ENCODE results near the gene TATDN3. TPM values are rescaled to one million over a fixed set of nuclear protein-coding genes. Genes with fewer than 3 reads are reported as not detected.
"Not testable (repeated sequence)": the region's sequence is repeated elsewhere in the genome, so short reads cannot be mapped to it uniquely, and the experiment has no call there.

Gene TATDN3
- total RNA-seq, 3 donors from 2014 or later (not counting 1 experiment from before 2014, with no cell fraction given) = 11.6 to 14.6 (median 13.4) TPM

GRCh38 chr1:212774584-212774983 lies 17.1 kb upstream of the TATDN3 start:
- Mint-ChIP-seq H3K27ac (no peak overlapping the region), H3K27me3 (ENCODE audit: low read depth in 2 of 2) (no peaks in the 10 kb centered on the region), H3K9me3 (peaks cover 2 to 9% of the 10 kb centered on the region in 2 donors), H3K4me3 (no peak overlapping the region), H3K36me3 (peaks cover 13% of the 10 kb centered on the region), H3K4me1 (peaks cover 3 to 40% of the 10 kb centered on the region in 2 donors)
- Histone ChIP-seq H3K4me1 (ENCODE audit: control insufficient read depth, insufficient read depth, low read length) (no peaks in the 10 kb centered on the region), H3K9me3 (ENCODE audit: control insufficient read depth, insufficient read depth, low read length) (no peaks in the 10 kb centered on the region), H3K27ac (ENCODE audit: low read length) (no peak overlapping the region), H3K4me3 (ENCODE audit: low read length) (no peak overlapping the region), H3K36me3 (ENCODE audit: control insufficient read depth, insufficient read depth, low read length) (no peaks in the 10 kb centered on the region), H3K27me3 (ENCODE audit: control insufficient read depth, insufficient read depth, low read length) (no peaks in the 10 kb centered on the region)
- WGBS (ENCODE audit: insufficient coverage) = 74% methylated on average over 2 of the region's 2 CpGs
- ATAC-seq (no peak), DNase-seq (no peak)
- TF ChIP-seq, protein P1, sequence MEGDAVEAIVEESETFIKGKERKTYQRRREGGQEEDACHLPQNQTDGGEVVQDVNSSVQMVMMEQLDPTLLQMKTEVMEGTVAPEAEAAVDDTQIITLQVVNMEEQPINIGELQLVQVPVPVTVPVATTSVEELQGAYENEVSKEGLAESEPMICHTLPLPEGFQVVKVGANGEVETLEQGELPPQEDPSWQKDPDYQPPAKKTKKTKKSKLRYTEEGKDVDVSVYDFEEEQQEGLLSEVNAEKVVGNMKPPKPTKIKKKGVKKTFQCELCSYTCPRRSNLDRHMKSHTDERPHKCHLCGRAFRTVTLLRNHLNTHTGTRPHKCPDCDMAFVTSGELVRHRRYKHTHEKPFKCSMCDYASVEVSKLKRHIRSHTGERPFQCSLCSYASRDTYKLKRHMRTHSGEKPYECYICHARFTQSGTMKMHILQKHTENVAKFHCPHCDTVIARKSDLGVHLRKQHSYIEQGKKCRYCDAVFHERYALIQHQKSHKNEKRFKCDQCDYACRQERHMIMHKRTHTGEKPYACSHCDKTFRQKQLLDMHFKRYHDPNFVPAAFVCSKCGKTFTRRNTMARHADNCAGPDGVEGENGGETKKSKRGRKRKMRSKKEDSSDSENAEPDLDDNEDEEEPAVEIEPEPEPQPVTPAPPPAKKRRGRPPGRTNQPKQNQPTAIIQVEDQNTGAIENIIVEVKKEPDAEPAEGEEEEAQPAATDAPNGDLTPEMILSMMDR (IDR thresholded peaks at IDR 0.05) = no peak
- intact Hi-C loops (cut with micrococcal nuclease) = no loop called here

- no peak overlapping the region for H3K27ac Mint-ChIP-seq
- peaks cover 0 to 33% of the 10 kb centered on the region in 2 donors for H3K4me1 Mint-ChIP-seq
Observed at GRCh38 chr1:212775241-212775640, 16.5 kb upstream of the TATDN3 start.

DNA sequence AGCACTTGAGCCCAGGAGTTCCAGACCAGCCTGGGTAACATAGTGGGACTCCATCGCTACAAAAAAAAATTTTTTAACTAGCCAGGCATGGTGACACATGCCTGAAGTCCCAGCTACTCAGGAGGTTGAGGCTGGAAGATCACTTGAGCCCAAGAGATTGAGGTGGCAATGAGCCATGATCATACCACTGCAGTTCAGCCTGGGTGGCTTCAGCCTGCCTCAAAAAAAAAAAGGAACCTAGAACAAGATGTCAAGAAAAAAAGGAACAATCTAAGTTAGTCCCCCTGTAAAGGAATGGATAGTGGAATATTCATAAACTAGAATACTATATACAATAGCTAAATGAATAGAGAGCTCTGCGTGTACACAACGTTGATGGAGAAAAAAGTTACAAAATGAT lies 14.5 kb upstream of the TATDN3 start:
- Mint-ChIP-seq H3K9me3 (no peaks in the 10 kb centered on the region), H3K4me1 (peaks cover 0 to 26% of the 10 kb centered on the region in 2 donors), H3K36me3 (peaks cover under 1% of the 10 kb centered on the region), H3K27ac (no peak overlapping the region), H3K4me3 (no peak overlapping the region), H3K27me3 (ENCODE audit: low read depth in 2 of 2) (no peaks in the 10 kb centered on the region)
- DNase-seq (no peak), ATAC-seq (no peak)
- intact Hi-C loops (cut with micrococcal nuclease) = no loop called here
- 100% methylated on average over 1 of the region's 3 CpGs for WGBS (ENCODE audit: insufficient coverage)
- TF ChIP-seq, protein P1 (IDR thresholded peaks at IDR 0.05) = no peak
- no peak overlapping the region for H3K27ac ChIP-seq (ENCODE audit: low read length)
- H3K36me3 ChIP-seq (ENCODE audit: control insufficient read depth, insufficient read depth, low read length) = peaks cover 15% of the 10 kb centered on the region
- no peaks in the 10 kb centered on the region for H3K4me1 ChIP-seq (ENCODE audit: control insufficient read depth, insufficient read depth, low read length)
- H3K4me3 ChIP-seq (ENCODE audit: low read length) = no peak overlapping the region
- H3K27me3 ChIP-seq (ENCODE audit: control insufficient read depth, insufficient read depth, low read length) = no peaks in the 10 kb centered on the region
- no peaks in the 10 kb centered on the region for H3K9me3 ChIP-seq (ENCODE audit: control insufficient read depth, insufficient read depth, low read length)

More at GRCh38 chr1:212775241-212775640, 16.5 kb upstream of the TATDN3 start:
- no peaks in the 10 kb centered on the region for H3K9me3 ChIP-seq (ENCODE audit: control insufficient read depth, insufficient read depth, low read length)
- DNase-seq = no peak
- no peak overlapping the region for H3K27ac ChIP-seq (ENCODE audit: low read length)
- H3K27me3 Mint-ChIP-seq (ENCODE audit: low read depth in 2 of 2) = no peaks in the 10 kb centered on the region
- H3K4me3 Mint-ChIP-seq = no peak overlapping the region
- H3K36me3 ChIP-seq (ENCODE audit: control insufficient read depth, insufficient read depth, low read length) = no peaks in the 10 kb centered on the region
- TF ChIP-seq, protein P1 (IDR thresholded peaks at IDR 0.05) = no peak
- intact Hi-C loops (cut with micrococcal nuclease) = no loop called here
- peaks cover 6% of the 10 kb centered on the region for H3K36me3 Mint-ChIP-seq
- no peak for ATAC-seq
- H3K4me1 ChIP-seq (ENCODE audit: control insufficient read depth, insufficient read depth, low read length) = no peaks in the 10 kb centered on the region
- no peak overlapping the region for H3K4me3 ChIP-seq (ENCODE audit: low read length)
- H3K9me3 Mint-ChIP-seq = peaks cover 0 to 2% of the 10 kb centered on the region in 2 donors
- no peaks in the 10 kb centered on the region for H3K27me3 ChIP-seq (ENCODE audit: control insufficient read depth, insufficient read depth, low read length)

DNA sequence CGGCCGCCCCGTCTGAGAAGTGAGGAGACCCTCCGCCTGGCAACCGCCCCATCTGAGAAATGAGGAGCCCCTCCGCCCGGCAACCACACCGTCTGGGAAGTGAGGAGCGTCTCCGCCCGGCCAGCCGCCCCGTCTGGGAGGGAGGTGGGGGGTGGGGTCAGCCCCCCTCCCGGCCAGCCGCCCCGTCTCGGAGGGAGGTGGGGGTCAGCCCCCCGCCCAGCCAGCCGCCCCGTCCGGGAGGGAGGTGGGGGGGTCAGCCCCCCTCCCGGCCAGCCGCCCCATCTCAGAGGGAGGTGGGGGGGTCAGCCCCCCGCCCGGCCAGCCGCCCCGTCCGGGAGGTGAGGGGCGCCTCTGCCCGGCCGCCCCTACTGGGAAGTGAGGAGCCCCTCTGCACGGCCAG lies 12.6 kb upstream of the TATDN3 start:
- H3K4me1 ChIP-seq (ENCODE audit: control insufficient read depth, insufficient read depth, low read length); intact Hi-C loops (cut with micrococcal nuclease); ATAC-seq; H3K9me3 Mint-ChIP-seq; H3K4me3 ChIP-seq (ENCODE audit: low read length); H3K27me3 Mint-ChIP-seq (ENCODE audit: low read depth in 2 of 2); H3K27ac ChIP-seq (ENCODE audit: low read length); H3K4me3 Mint-ChIP-seq; H3K9me3 ChIP-seq (ENCODE audit: control insufficient read depth, insufficient read depth, low read length); DNase-seq; H3K27me3 ChIP-seq (ENCODE audit: control insufficient read depth, insufficient read depth, low read length); H3K27ac Mint-ChIP-seq: not testable (repeated sequence)
- H3K36me3 ChIP-seq (ENCODE audit: control insufficient read depth, insufficient read depth, low read length) = peaks cover 32% of the 10 kb centered on the region
- peaks cover 5 to 19% of the 10 kb centered on the region in 2 donors for H3K4me1 Mint-ChIP-seq
- WGBS (ENCODE audit: insufficient coverage) = 97% methylated on average over 18 of the region's 32 CpGs
- peaks cover 15% of the 10 kb centered on the region for H3K36me3 Mint-ChIP-seq

Data from natural killer cell (primary cell).